WTC11 (cell line): ENCODE measurements around the gene ZNF761. TPM values are rescaled to one million over a fixed set of nuclear protein-coding genes. Genes with fewer than 3 reads are reported as not detected.
A peak's percentile ranks its signal among the peaks of the same experiment; 100 is the strongest.

Experiments used
- ATAC-seq: fragments of 200-7000 bp; cut with Tn5 transposase; 2 replicates; pipeline ENCODE4 v1.10.0; 2021; ENCODE audit warnings: mild to moderate bottlenecking, moderate library complexity
- CTCF ChIA-PET: fragments of 300-600 bp; sonication (Branson Sonifier 250); formaldehyde crosslinking; loops from one replicate; lab custom pipeline; 2021; ENCODE audit warnings: antibody characterized with exemption; lab: Charles Lee
- POLR2A ChIA-PET: fragments of 350-600 bp; sonication (Branson Sonifier 250); formaldehyde crosslinking; loops from one replicate; lab custom pipeline; 2021; ENCODE audit warnings: antibody characterized with exemption; lab: Charles Lee
- DNase-seq: peaks from one replicate; pipeline ENCODE4 v3.0.0; 2021; ENCODE audit warnings: low spot score
- H3K27ac Mint-ChIP-seq: 2 replicates; pipeline ENCODE4 v1.8.0; 2021; ENCODE audit warnings: mixed read lengths
- H3K27me3 Mint-ChIP-seq: 2 replicates; pipeline ENCODE4 v1.8.0; 2021; ENCODE audit warnings: low read depth, mild to moderate bottlenecking, moderate library complexity, mixed read lengths
- H3K36me3 Mint-ChIP-seq: 2 replicates; pipeline ENCODE4 v1.8.0; 2021; ENCODE audit warnings: mixed read lengths
- H3K4me1 Mint-ChIP-seq: 2 replicates; pipeline ENCODE4 v1.8.0; 2022; ENCODE audit warnings: mixed read lengths
- H3K4me3 Mint-ChIP-seq: 2 replicates; pipeline ENCODE4 v1.8.0; 2021; ENCODE audit warnings: mild to moderate bottlenecking, moderate library complexity, mixed read lengths
- H3K9me3 Mint-ChIP-seq: 2 replicates; pipeline ENCODE4 v1.8.0; 2021; ENCODE audit warnings: mixed read lengths
- ATF1 ChIP-seq: sonication (generic); formaldehyde crosslinking; IDR thresholded peaks from 2 replicates; pipeline ENCODE4 v1.8.1; 2023; ENCODE audit warnings: mild to moderate bottlenecking, moderate library complexity, missing genetic modification reagents
- ATF3 ChIP-seq: sonication (generic); formaldehyde crosslinking; conservative IDR thresholded peaks from 2 replicates; pipeline ENCODE4 v1.8.1; 2022; ENCODE audit warnings: mild to moderate bottlenecking, missing genetic modification reagents
- ELF4 ChIP-seq: sonication (generic); formaldehyde crosslinking; IDR thresholded peaks from 2 replicates; pipeline ENCODE4 v1.8.1; 2022; ENCODE audit warnings: low read depth, mild to moderate bottlenecking, moderate library complexity, missing genetic modification reagents
- ESRRA ChIP-seq: sonication (generic); formaldehyde crosslinking; IDR thresholded peaks from 2 replicates; pipeline ENCODE4 v1.8.1; 2022; ENCODE audit warnings: mild to moderate bottlenecking, missing genetic modification reagents, borderline replicate concordance
- FOXP1 ChIP-seq: sonication (generic); formaldehyde crosslinking; IDR thresholded peaks from 2 replicates; pipeline ENCODE4 v1.8.0; 2022; ENCODE audit warnings: missing genetic modification reagents, mild to moderate bottlenecking, moderate library complexity, borderline replicate concordance
- GTF2I ChIP-seq: fragments of 250-450 bp; sonication (Bioruptor Pico); conservative IDR thresholded peaks from 2 replicates; pipeline ENCODE4 v1.4.0; 2021; ENCODE audit warnings: mild to moderate bottlenecking
- HMGA2 ChIP-seq: fragments of 250-450 bp; sonication (Bioruptor Pico); IDR thresholded peaks from 2 replicates; pipeline ENCODE4 v1.4.0; 2021; ENCODE audit warnings: mild to moderate bottlenecking, moderate library complexity
- KAT7 ChIP-seq: sonication (generic); formaldehyde crosslinking; IDR thresholded peaks from 2 replicates; pipeline ENCODE4 v1.8.1; 2023; ENCODE audit warnings: missing genetic modification reagents, mild to moderate bottlenecking, borderline replicate concordance
- MXD4 ChIP-seq: fragments of 250-450 bp; sonication (Bioruptor Pico); IDR thresholded peaks from 2 replicates; pipeline ENCODE4 v1.8.0; 2021; ENCODE audit warnings: mild to moderate bottlenecking, moderate library complexity, borderline replicate concordance
- NFE2L1 ChIP-seq: sonication (generic); formaldehyde crosslinking; IDR thresholded peaks from 2 replicates; pipeline ENCODE4 v1.8.1; 2023; ENCODE audit warnings: missing genetic modification reagents
- PREB ChIP-seq: sonication (generic); formaldehyde crosslinking; IDR thresholded peaks from 2 replicates; pipeline ENCODE4 v1.8.1; 2022; ENCODE audit warnings: mild to moderate bottlenecking, missing genetic modification reagents, moderate library complexity, borderline replicate concordance
- PRRX2 ChIP-seq: fragments of 250-450 bp; sonication (Bioruptor Pico); IDR thresholded peaks from 2 replicates; pipeline ENCODE4 v1.8.0; 2021; ENCODE audit warnings: mild to moderate bottlenecking
- RELA ChIP-seq: sonication (generic); formaldehyde crosslinking; IDR thresholded peaks from 2 replicates; pipeline ENCODE4 v1.8.1; 2022; ENCODE audit warnings: missing genetic modification reagents, mild to moderate bottlenecking, borderline replicate concordance
- ZBTB21 ChIP-seq: sonication (generic); formaldehyde crosslinking; IDR thresholded peaks from 2 replicates; pipeline ENCODE4 v1.8.1; 2023; ENCODE audit warnings: mild to moderate bottlenecking, missing genetic modification reagents, borderline replicate concordance
- ZNF219 ChIP-seq: sonication (generic); formaldehyde crosslinking; IDR thresholded peaks from 2 replicates; pipeline ENCODE4 v1.8.0; 2023; ENCODE audit warnings: missing genetic modification reagents, mild to moderate bottlenecking, borderline replicate concordance
- ZNF317 ChIP-seq: sonication (generic); formaldehyde crosslinking; IDR thresholded peaks from 2 replicates; pipeline ENCODE4 v1.8.1; 2023; ENCODE audit warnings: low read depth, mild to moderate bottlenecking, moderate library complexity, missing genetic modification reagents, borderline replicate concordance
- ZNF671 ChIP-seq: fragments of 250-450 bp; sonication (Bioruptor Pico); IDR thresholded peaks from 2 replicates; pipeline ENCODE4 v1.8.0; 2021; ENCODE audit warnings: mild to moderate bottlenecking
- total RNA-seq: library from RNA; stranded (reverse); gene quantifications from 3 replicates; pipeline ENCODE4 v1.2.3, GENCODE V29; 2021
- TF ChIP-seq, protein P1 (sequence below): sonication (generic); formaldehyde crosslinking; conservative IDR thresholded peaks from 2 replicates; pipeline ENCODE4 v1.8.1; 2023; ENCODE audit warnings: mild to moderate bottlenecking, low read depth, missing genetic modification reagents, moderate library complexity
- TF ChIP-seq, protein P2 (sequence below): fragments of 250-450 bp; sonication (Bioruptor Pico); IDR thresholded peaks from 2 replicates; pipeline ENCODE4 v1.9.0; 2021; ENCODE audit warnings: mild to moderate bottlenecking

The ZNF761 gene
- total RNA-seq, 1 experiment from 2014 or later, result 29.7 TPM

- TF ChIP-seq, protein P1, sequence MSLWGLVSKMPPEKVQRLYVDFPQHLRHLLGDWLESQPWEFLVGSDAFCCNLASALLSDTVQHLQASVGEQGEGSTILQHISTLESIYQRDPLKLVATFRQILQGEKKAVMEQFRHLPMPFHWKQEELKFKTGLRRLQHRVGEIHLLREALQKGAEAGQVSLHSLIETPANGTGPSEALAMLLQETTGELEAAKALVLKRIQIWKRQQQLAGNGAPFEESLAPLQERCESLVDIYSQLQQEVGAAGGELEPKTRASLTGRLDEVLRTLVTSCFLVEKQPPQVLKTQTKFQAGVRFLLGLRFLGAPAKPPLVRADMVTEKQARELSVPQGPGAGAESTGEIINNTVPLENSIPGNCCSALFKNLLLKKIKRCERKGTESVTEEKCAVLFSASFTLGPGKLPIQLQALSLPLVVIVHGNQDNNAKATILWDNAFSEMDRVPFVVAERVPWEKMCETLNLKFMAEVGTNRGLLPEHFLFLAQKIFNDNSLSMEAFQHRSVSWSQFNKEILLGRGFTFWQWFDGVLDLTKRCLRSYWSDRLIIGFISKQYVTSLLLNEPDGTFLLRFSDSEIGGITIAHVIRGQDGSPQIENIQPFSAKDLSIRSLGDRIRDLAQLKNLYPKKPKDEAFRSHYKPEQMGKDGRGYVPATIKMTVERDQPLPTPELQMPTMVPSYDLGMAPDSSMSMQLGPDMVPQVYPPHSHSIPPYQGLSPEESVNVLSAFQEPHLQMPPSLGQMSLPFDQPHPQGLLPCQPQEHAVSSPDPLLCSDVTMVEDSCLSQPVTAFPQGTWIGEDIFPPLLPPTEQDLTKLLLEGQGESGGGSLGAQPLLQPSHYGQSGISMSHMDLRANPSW, result no peak
- no peak for TF ChIP-seq PRRX2 (CRISPR knock-in tag)
- TF ChIP-seq KAT7 (CRISPR knock-in tag), result no peak
- no peak for TF ChIP-seq HMGA2 (CRISPR knock-in tag)
- TF ChIP-seq ZNF671 (CRISPR knock-in tag), result no peak
- TF ChIP-seq ZNF317 (CRISPR knock-in tag), result no peak
- TF ChIP-seq ELF4 (CRISPR knock-in tag), result no peak
Measured at GRCh38 chr19:53389978-53390377, 41.8 kb upstream of the ZNF761 start (continued).

DNA sequence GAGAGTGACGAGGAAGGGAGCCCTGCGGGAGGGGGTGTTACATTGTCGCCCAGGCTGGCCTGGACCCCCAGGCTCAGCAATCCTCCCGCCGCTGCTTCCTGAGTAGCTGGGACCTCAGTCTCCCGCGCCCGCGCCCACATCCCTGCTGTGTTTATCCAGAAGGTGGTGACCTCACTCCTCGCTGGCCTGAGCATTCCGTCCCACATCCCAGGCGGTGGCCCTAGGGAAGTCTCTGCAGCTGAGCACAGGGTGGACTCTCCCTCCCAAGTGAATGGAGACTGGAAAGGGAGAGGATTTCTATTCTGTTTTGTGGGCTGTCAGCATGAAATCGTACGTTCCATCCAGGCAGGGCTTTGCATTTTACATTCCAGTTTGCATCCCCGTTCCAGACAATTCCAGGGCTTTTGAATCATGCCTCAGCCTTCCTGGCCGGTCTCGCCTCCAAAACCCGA lies 37.2 kb upstream of the ZNF761 start:
- CTCF ChIA-PET, result interaction anchor here (0.6 to 3.5 kb wide), 10 partner anchors 26 to 548 kb away, joined by 3 to 25 read pairs (median 5); partner anchors contain the start of genes ZNF525, ZNF761 and ZNF845
- POLR2A ChIA-PET, result interaction anchor here (0.8 to 1.3 kb wide), 2 partner anchors 29 to 126 kb away, joined by 3 read pairs; partner anchors contain the start of gene ZNF525
- no peaks in the 10 kb centered on the region for H3K27me3 Mint-ChIP-seq
- no peak for TF ChIP-seq ESRRA (CRISPR knock-in tag)
- no peak for TF ChIP-seq PREB (CRISPR knock-in tag)
- no peak for TF ChIP-seq GTF2I (CRISPR knock-in tag)
- no peak for TF ChIP-seq RELA (CRISPR knock-in tag)
- no peak for TF ChIP-seq MXD4 (CRISPR knock-in tag)
- TF ChIP-seq, protein P2, sequence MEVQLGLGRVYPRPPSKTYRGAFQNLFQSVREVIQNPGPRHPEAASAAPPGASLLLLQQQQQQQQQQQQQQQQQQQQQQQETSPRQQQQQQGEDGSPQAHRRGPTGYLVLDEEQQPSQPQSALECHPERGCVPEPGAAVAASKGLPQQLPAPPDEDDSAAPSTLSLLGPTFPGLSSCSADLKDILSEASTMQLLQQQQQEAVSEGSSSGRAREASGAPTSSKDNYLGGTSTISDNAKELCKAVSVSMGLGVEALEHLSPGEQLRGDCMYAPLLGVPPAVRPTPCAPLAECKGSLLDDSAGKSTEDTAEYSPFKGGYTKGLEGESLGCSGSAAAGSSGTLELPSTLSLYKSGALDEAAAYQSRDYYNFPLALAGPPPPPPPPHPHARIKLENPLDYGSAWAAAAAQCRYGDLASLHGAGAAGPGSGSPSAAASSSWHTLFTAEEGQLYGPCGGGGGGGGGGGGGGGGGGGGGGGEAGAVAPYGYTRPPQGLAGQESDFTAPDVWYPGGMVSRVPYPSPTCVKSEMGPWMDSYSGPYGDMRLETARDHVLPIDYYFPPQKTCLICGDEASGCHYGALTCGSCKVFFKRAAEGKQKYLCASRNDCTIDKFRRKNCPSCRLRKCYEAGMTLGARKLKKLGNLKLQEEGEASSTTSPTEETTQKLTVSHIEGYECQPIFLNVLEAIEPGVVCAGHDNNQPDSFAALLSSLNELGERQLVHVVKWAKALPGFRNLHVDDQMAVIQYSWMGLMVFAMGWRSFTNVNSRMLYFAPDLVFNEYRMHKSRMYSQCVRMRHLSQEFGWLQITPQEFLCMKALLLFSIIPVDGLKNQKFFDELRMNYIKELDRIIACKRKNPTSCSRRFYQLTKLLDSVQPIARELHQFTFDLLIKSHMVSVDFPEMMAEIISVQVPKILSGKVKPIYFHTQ (CRISPR knock-in tag), result no peak
- peak; percentile 47; the same call in 1 of the 2 replicates for TF ChIP-seq ZBTB21 (CRISPR knock-in tag)
- peak; percentile 45; the same call in 1 of the 2 replicates for TF ChIP-seq FOXP1 (CRISPR knock-in tag)
- no peak for TF ChIP-seq ZNF671 (CRISPR knock-in tag)
- no peak for TF ChIP-seq ATF1 (CRISPR knock-in tag)
- no peak for TF ChIP-seq ATF3 (CRISPR knock-in tag)
- TF ChIP-seq ZNF219 (CRISPR knock-in tag), result no peak
- TF ChIP-seq NFE2L1, result no peak
- TF ChIP-seq, all 79 proteins: peak for 2
- Mint-ChIP-seq H3K4me3 (peak overlapping the region; percentile 88), H3K36me3 (peaks cover 9% of the 10 kb centered on the region), H3K27ac (peak overlapping the region; percentile 96), H3K4me1 (peaks cover 43% of the 10 kb centered on the region), H3K9me3 (peaks cover 6% of the 10 kb centered on the region; the same call in 1 of the 2 replicates)
- ATAC-seq (peak; percentile 33), DNase-seq (peak; percentile 66)
